ENCODE results near the gene RBM26. TPM values are rescaled to one million over a fixed set of nuclear protein-coding genes. Genes with fewer than 3 reads are reported as not detected.

The RBM26 gene
- total and polyA plus RNA-seq, 5 donors from 2014 or later = 10.6 to 86.4 (median 14.5) TPM

DNA sequence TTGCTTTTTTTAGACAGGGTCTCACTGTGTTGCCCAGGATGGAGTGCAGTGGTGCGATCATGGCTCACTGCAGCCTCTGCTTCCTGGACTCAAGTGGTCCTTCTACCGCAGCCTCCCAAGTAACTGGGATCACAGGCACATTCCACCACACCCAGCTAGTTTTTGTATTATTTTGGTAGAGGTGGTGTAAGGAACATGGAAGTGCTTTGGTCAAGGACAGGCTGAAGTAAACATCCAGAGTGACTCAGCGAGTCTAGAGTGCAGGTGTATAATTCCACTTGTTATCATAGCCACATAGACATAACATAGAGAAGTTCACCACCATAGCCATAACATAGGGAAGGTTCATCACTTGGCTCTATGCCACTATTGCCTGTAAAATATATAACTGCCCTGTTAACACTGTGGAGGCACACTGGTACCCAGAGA, 98.6 kb downstream of the RBM26 start:
- no peaks in the 10 kb centered on the region for H3K4me1 Mint-ChIP-seq
- DNase-seq (no peak), ATAC-seq (ENCODE audit: low read depth in 2 of 2) (no peak)
- H3K9me3 Mint-ChIP-seq = peaks cover 0 to 5% (median 0%) of the 10 kb centered on the region in 7 donors
- H3K27me3 Mint-ChIP-seq = peaks cover 14% of the 10 kb centered on the region
- no peaks in the 10 kb centered on the region for H3K9me3 ChIP-seq (ENCODE audit: control insufficient read depth in 2 of 2, low read length in 2 of 2)
- no peak overlapping the region for H3K27ac Mint-ChIP-seq
- no peaks in the 10 kb centered on the region for H3K27me3 ChIP-seq (ENCODE audit: control insufficient read depth, insufficient read depth, low read length)
- H3K36me3 Mint-ChIP-seq = no peaks in the 10 kb centered on the region
- no peak overlapping the region for H3K27ac ChIP-seq (ENCODE audit: insufficient read depth, low read length, poor library complexity, severe bottlenecking)
- peaks cover 2% of the 10 kb centered on the region for H3K36me3 ChIP-seq (ENCODE audit: control insufficient read depth, insufficient read depth, low read length)
- H3K4me1 ChIP-seq (ENCODE audit: control insufficient read depth, insufficient read depth, low read length, poor library complexity, severe bottlenecking) = no peaks in the 10 kb centered on the region
- H3K4me3 Mint-ChIP-seq = no peak overlapping the region
- H3K4me3 ChIP-seq (ENCODE audit: low read depth, low read length) = no peak overlapping the region

DNA sequence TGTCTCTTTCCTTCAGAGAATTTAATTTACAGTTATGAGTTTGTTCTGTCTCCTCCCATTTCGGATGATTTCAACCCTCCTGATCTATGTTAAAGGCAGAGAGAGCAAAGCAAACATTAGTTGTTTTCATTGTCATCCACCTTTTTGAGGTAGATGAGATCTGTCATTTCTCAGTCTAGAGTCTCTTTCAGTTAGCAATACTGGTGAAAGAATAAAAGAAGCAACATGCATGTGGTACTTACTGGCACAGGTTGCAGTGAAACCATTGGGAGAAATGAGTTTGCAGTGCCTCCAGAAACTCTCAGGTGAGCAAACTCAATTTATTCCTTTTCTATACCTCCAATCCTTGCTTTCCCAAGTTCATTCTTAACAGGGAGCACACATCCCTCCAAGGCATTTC, 99.4 kb downstream of the RBM26 start:
- H3K9me3 ChIP-seq (ENCODE audit: control insufficient read depth in 2 of 2, low read length in 2 of 2) = no peaks in the 10 kb centered on the region
- H3K4me3 ChIP-seq (ENCODE audit: low read depth, low read length) = no peak overlapping the region
- DNase-seq (no peak), ATAC-seq (ENCODE audit: low read depth in 2 of 2) (no peak)
- Mint-ChIP-seq H3K36me3 (no peaks in the 10 kb centered on the region), H3K4me3 (no peak overlapping the region), H3K27me3 (peaks cover 14% of the 10 kb centered on the region), H3K9me3 (peaks cover 0 to 5% (median 0%) of the 10 kb centered on the region in 7 donors), H3K27ac (no peak overlapping the region), H3K4me1 (no peaks in the 10 kb centered on the region)
- H3K27ac ChIP-seq (ENCODE audit: insufficient read depth, low read length, poor library complexity, severe bottlenecking) = no peak overlapping the region
- no peaks in the 10 kb centered on the region for H3K36me3 ChIP-seq (ENCODE audit: control insufficient read depth, insufficient read depth, low read length)
- H3K4me1 ChIP-seq (ENCODE audit: control insufficient read depth, insufficient read depth, low read length, poor library complexity, severe bottlenecking) = no peaks in the 10 kb centered on the region
- H3K27me3 ChIP-seq (ENCODE audit: control insufficient read depth, insufficient read depth, low read length) = no peaks in the 10 kb centered on the region

DNA sequence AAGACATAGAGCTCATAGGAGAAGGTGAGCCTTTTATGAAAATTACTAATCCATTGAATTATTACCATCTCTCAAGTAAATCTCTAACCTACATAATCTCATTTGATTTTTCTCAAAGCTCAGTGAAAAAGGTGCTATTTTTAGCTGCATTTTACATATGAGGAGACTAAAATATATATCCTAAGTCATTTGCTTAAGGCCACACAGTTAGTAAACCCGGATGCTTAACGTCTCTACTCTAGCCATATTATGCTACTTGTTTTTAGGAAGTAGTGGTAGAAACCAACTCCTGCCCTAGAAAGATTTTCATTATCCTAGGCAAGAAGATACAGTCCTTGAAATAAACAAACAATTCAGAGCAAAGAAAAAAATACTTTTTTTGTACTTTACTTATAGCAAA, 108.9 kb downstream of the RBM26 start:
- peaks cover 12% of the 10 kb centered on the region for H3K27me3 Mint-ChIP-seq
- Histone ChIP-seq H3K36me3 (ENCODE audit: control insufficient read depth, insufficient read depth, low read length) (no peaks in the 10 kb centered on the region), H3K9me3 (ENCODE audit: control insufficient read depth in 2 of 2, low read length in 2 of 2) (no peaks in the 10 kb centered on the region), H3K27me3 (ENCODE audit: control insufficient read depth, insufficient read depth, low read length) (peaks cover 15% of the 10 kb centered on the region), H3K27ac (ENCODE audit: insufficient read depth, low read length, poor library complexity, severe bottlenecking) (no peak overlapping the region), H3K4me3 (ENCODE audit: low read depth, low read length) (no peak overlapping the region), H3K4me1 (ENCODE audit: control insufficient read depth, insufficient read depth, low read length, poor library complexity, severe bottlenecking) (no peaks in the 10 kb centered on the region)
- no peaks in the 10 kb centered on the region for H3K36me3 Mint-ChIP-seq
- H3K27ac Mint-ChIP-seq = no peak overlapping the region
- H3K4me1 Mint-ChIP-seq = no peaks in the 10 kb centered on the region
- no peak overlapping the region for H3K4me3 Mint-ChIP-seq
- no peak for ATAC-seq (ENCODE audit: low read depth in 2 of 2)
- DNase-seq = no peak
- peaks cover 0 to 4% (median 0%) of the 10 kb centered on the region in 7 donors for H3K9me3 Mint-ChIP-seq

DNA sequence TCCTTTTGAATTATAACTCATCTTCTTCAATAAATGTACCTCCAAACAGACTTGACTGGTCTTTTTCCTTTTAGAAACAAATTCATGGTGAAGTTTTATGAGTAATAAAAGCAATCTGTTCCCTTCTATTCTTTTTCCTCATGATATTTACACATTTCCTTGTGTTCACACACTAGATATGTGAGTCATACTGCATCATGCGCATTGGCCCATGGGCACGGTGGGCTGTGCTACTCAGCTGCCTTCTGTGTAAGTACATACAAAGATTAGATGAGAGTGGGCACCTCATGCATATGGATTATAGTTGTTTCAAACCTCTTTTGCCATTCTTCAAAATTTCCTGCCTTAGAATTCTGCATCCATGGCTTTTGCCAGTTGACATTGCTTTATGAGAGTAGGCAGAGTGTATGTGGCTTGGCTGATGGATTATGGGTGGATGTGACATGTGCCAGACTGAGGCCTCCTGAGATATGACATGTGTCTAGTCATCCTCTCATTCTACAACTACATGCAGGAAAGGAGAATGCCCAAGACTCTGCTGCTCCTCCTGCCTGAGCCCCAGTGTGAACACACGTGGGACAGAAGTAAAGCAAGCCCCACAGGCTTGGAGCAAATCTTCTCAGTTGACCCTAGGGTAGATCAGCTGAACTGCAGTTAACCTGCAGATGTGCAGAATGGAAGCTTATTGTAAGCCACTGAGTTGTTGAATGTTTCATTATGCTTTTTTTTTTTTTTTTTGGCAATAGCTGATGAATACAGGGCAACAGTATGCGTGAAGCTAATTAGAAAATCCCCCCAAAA, 109.9 kb downstream of the RBM26 start:
- Histone ChIP-seq H3K4me3 (ENCODE audit: low read depth, low read length) (no peak overlapping the region), H3K36me3 (ENCODE audit: control insufficient read depth, insufficient read depth, low read length) (no peaks in the 10 kb centered on the region), H3K27ac (ENCODE audit: insufficient read depth, low read length, poor library complexity, severe bottlenecking) (no peak overlapping the region), H3K4me1 (ENCODE audit: control insufficient read depth, insufficient read depth, low read length, poor library complexity, severe bottlenecking) (no peaks in the 10 kb centered on the region), H3K9me3 (ENCODE audit: control insufficient read depth in 2 of 2, low read length in 2 of 2) (no peaks in the 10 kb centered on the region), H3K27me3 (ENCODE audit: control insufficient read depth, insufficient read depth, low read length) (peaks cover 15% of the 10 kb centered on the region)
- no peaks in the 10 kb centered on the region for H3K36me3 Mint-ChIP-seq
- H3K27me3 Mint-ChIP-seq = peaks cover 14% of the 10 kb centered on the region
- H3K4me1 Mint-ChIP-seq = no peaks in the 10 kb centered on the region
- H3K9me3 Mint-ChIP-seq = peaks cover 0 to 2% (median 0%) of the 10 kb centered on the region in 7 donors
- ATAC-seq (ENCODE audit: low read depth in 2 of 2) (no peak), DNase-seq (no peak)
- no peak overlapping the region for H3K27ac Mint-ChIP-seq
- no peak overlapping the region for H3K4me3 Mint-ChIP-seq

DNA sequence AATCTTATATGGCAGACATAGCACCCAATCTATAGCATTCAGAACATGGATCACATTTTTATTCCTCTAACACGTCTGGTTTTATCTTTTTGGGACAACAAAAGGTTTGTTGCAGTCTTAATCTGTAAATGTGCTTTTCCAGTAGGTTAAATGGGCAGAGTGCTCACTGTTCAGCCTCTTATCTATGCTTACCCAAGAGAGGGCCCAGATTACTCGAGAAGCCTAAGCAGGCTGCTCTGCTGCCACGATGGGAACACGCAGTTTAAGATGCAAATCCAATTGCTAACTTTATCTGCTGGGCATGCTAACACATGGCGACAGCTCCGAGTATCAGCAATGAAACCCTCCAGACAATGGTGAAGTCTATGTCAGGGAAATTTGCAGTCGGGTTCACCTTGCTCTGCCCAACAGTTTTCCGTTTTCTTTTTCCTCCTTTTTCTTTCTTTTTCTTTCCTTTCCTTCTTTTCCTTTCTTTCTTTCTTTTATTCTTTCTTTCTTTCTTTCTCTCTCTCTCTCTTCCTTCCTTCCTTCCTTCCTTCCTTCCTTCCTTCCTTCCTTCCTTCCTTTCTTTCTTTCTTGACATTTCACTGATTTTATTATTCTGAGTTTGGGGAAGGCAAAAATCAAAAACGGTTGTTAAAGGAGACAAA, 115.3 kb downstream of the RBM26 start:
- no peaks in the 10 kb centered on the region for H3K36me3 ChIP-seq (ENCODE audit: control insufficient read depth, insufficient read depth, low read length)
- peaks cover 22% of the 10 kb centered on the region for H3K27me3 Mint-ChIP-seq
- no peak overlapping the region for H3K27ac Mint-ChIP-seq
- H3K9me3 Mint-ChIP-seq = peaks cover 0 to 2% (median 0%) of the 10 kb centered on the region in 7 donors
- H3K9me3 ChIP-seq (ENCODE audit: control insufficient read depth in 2 of 2, low read length in 2 of 2) = no peaks in the 10 kb centered on the region
- ATAC-seq (ENCODE audit: low read depth in 2 of 2) (no peak), DNase-seq (no peak)
- H3K27me3 ChIP-seq (ENCODE audit: control insufficient read depth, insufficient read depth, low read length) = peaks cover 5% of the 10 kb centered on the region
- H3K4me1 Mint-ChIP-seq = no peaks in the 10 kb centered on the region
- H3K4me3 Mint-ChIP-seq = no peak overlapping the region
- H3K4me1 ChIP-seq (ENCODE audit: control insufficient read depth, insufficient read depth, low read length, poor library complexity, severe bottlenecking) = no peaks in the 10 kb centered on the region
- no peak overlapping the region for H3K4me3 ChIP-seq (ENCODE audit: low read depth, low read length)
- H3K27ac ChIP-seq (ENCODE audit: insufficient read depth, low read length, poor library complexity, severe bottlenecking) = no peak overlapping the region
- H3K36me3 Mint-ChIP-seq = no peaks in the 10 kb centered on the region

DNA sequence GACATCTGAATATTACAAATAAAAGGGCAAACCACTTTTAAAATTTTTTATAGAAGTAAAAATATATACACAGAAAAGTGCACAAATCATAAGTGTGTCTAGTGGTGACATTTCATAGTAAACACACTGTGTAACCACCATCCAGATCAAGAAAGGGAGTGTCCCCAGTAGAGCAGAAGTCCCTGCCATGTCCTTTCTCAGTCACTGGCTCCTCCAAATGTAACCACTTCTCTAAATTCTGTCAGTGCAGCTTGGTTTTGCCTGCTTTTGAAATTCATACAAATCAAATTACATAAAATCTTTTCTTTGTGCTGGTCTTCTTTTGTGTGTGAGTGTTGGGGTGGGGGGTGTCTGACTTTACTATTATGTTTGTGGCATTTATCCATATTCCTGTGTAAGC, 116.5 kb downstream of the RBM26 start:
- no peaks in the 10 kb centered on the region for H3K4me1 ChIP-seq (ENCODE audit: control insufficient read depth, insufficient read depth, low read length, poor library complexity, severe bottlenecking)
- Mint-ChIP-seq H3K4me3 (no peak overlapping the region), H3K27me3 (peaks cover 21% of the 10 kb centered on the region), H3K36me3 (no peaks in the 10 kb centered on the region), H3K4me1 (no peaks in the 10 kb centered on the region), H3K27ac (no peak overlapping the region), H3K9me3 (peaks cover 0 to 2% (median 0%) of the 10 kb centered on the region in 7 donors)
- DNase-seq (no peak), ATAC-seq (ENCODE audit: low read depth in 2 of 2) (no peak)
- H3K36me3 ChIP-seq (ENCODE audit: control insufficient read depth, insufficient read depth, low read length) = no peaks in the 10 kb centered on the region
- no peak overlapping the region for H3K27ac ChIP-seq (ENCODE audit: insufficient read depth, low read length, poor library complexity, severe bottlenecking)
- no peaks in the 10 kb centered on the region for H3K9me3 ChIP-seq (ENCODE audit: control insufficient read depth in 2 of 2, low read length in 2 of 2)
- peaks cover 1% of the 10 kb centered on the region for H3K27me3 ChIP-seq (ENCODE audit: control insufficient read depth, insufficient read depth, low read length)
- no peak overlapping the region for H3K4me3 ChIP-seq (ENCODE audit: low read depth, low read length)

DNA sequence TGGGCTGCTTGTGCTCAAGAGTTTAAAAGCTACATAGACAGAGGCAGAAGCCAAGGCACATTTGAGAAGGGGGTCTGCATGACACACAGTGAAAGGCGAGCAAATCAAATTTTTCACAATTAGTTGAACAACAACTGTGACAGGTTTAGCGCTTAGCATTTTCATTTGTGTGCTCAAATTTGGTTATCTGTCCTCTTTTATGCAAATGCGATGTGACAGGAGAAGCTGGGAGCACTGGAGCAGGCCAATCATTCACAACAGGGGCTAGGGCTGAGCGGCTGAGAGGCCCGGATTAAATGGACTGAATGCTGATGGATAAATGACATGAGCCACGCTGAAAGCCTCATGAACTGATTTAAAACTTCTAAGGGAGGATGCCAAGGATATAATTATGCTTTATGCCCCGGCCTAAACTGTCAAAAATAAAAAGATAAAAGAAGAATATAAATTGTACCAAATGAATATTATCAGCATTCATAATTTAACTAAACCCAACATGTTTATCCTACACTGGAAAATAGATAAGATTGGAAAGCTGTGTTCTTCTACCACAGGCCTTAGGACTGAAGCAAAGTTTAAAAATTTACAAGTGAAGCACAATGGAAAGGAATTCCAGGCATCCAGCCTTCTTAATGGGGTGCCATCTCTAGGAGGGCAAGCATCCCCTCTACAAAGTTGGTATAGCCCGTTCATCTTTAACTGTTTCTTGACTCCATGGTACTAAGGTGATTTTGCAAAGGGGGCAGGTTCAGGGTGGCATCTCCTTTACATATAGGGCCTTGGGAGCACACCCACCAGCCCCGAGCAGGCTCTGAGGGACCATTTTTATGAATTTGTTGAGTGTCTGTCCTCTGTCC, 117.9 kb downstream of the RBM26 start:
- Mint-ChIP-seq H3K27me3 (peaks cover 19% of the 10 kb centered on the region), H3K36me3 (no peaks in the 10 kb centered on the region), H3K4me3 (no peak overlapping the region), H3K9me3 (peaks cover 0 to 2% (median 0%) of the 10 kb centered on the region in 7 donors), H3K27ac (no peak overlapping the region), H3K4me1 (no peaks in the 10 kb centered on the region)
- DNase-seq (no peak), ATAC-seq (ENCODE audit: low read depth in 2 of 2) (no peak)
- H3K27ac ChIP-seq (ENCODE audit: insufficient read depth, low read length, poor library complexity, severe bottlenecking) = no peak overlapping the region
- H3K4me3 ChIP-seq (ENCODE audit: low read depth, low read length) = no peak overlapping the region
- no peaks in the 10 kb centered on the region for H3K36me3 ChIP-seq (ENCODE audit: control insufficient read depth, insufficient read depth, low read length)
- H3K27me3 ChIP-seq (ENCODE audit: control insufficient read depth, insufficient read depth, low read length) = no peaks in the 10 kb centered on the region
- H3K4me1 ChIP-seq (ENCODE audit: control insufficient read depth, insufficient read depth, low read length, poor library complexity, severe bottlenecking) = no peaks in the 10 kb centered on the region
- H3K9me3 ChIP-seq (ENCODE audit: control insufficient read depth in 2 of 2, low read length in 2 of 2) = no peaks in the 10 kb centered on the region

All from CD4-positive, CD25-positive, alpha-beta regulatory T cell (primary cell).